Measurements from ENCODE around the gene APBB2. TPM values are rescaled to one million over a fixed set of nuclear protein-coding genes. Genes with fewer than 3 reads are reported as not detected.

APBB2 gene
- total and polyA plus RNA-seq, 2 experiments from 2014 or later = 24.1 to 61.0 TPM

DNA sequence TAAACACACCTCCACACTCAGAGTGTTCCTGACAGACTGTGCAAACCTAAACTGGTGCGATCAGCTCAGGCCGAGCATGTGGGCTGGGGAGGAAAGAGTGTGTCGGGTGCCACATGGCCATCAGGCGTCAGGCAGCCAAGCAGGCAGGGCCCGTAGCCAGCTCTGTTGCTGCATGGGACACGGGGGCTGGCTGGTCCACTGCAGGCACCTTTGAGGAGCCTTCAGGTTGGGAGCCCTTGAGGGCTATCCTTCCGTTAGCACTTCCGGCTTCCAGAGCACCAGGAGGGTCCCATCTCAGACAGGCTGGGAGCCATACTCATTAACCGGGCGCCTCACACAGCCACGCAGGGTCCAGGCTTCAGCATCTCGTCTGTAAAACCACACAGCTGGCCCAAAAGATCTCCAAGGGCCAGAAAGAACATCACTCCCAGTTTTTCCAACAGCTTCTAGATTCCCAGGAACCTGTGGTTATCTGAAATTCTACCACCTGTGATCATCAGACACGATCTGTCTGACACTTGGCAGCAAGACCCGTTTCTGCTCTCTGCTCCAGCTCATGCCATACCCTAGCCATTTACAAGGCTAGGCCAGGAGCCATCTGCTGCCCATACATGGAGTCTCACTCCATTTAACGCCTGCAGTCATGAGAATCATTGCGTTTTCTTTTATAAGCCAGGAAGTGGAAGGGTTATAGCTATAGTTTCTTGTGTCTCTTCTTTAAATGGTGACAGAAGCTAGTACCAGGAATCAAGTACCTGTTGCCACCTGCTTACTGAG lies 377.1 kb downstream of the APBB2 start:
- Histone ChIP-seq H4K20me1 (ENCODE audit: insufficient read depth) (no peaks in the 10 kb centered on the region), H3F3A (ENCODE audit: insufficient read depth) (no peaks in the 10 kb centered on the region), H3K27me3 (replicated peaks; ENCODE audit: insufficient read depth) (no peaks in the 10 kb centered on the region), H3K4me1 (ENCODE audit: insufficient read depth) (peaks cover 3% of the 10 kb centered on the region; the same call in 1 of the 2 replicates), H3K9ac (no peak overlapping the region), H3K27ac (no peak overlapping the region), H3K4me3 (no peak overlapping the region), H3K79me2 (ENCODE audit: insufficient read depth) (no peaks in the 10 kb centered on the region), H3K9me3 (ENCODE audit: low read depth) (no peaks in the 10 kb centered on the region), H3K9me2 (ENCODE audit: insufficient read depth) (no peaks in the 10 kb centered on the region), H2AFZ (no peak overlapping the region), H3K36me3 (ENCODE audit: low read depth) (no peaks in the 10 kb centered on the region; the same call in 1 of the 2 replicates), H3K4me2 (ENCODE audit: unreplicated experiment) (no peak overlapping the region)
- WGBS, 2 experiments (ENCODE audit: low coverage in 1 of 2, low lambda C conversion rate in 2 of 2, missing lambda C conversion rate in 2 of 2) = 84 to 86% methylated on average over 15 to 16 of the region's 16 CpGs
- in situ Hi-C loops (cut with MboI) = no loop called here
- no peak for DNase-seq
- TF ChIP-seq EZH2 (IDR thresholded peaks at IDR 0.05; ENCODE audit: insufficient read depth, poor library complexity, severe bottlenecking) (no peak), EZH2phosphoT487 (IDR thresholded peaks at IDR 0.05; ENCODE audit: insufficient read depth, low read depth) (no peak)

- no peaks in the 10 kb centered on the region for H4K20me1 ChIP-seq (ENCODE audit: insufficient read depth)
- WGBS, 2 experiments (ENCODE audit: low coverage in 1 of 2, low lambda C conversion rate in 2 of 2, missing lambda C conversion rate in 2 of 2) = 97 to 98% methylated on average over 11 of the region's 11 CpGs
- in situ Hi-C loops (cut with MboI) = no loop called here
These were observed 381.1 kb downstream of the APBB2 start for GRCh38 chr4:40833212-40833611.

DNA sequence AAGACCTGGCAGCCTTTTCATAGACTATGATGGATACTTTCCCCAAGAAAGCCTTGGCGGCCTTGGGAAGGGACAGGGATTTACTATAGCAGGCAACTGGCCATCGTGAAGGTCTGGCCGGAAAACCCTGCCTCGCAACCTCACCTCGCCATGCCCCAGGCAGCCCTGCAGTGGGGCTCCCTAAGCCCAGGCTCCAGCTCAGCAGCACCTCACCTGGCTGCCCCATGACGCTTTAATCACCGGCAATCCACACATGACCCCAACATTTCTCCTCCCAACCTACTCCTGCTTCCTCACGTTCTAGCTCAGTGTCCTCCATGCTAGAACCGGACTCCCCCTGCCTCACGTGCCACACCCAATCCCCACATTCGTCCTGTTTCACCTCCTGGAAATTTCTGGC lies 382.2 kb downstream of the APBB2 start:
- Histone ChIP-seq H4K20me1 (ENCODE audit: insufficient read depth) (no peaks in the 10 kb centered on the region), H3K36me3 (ENCODE audit: low read depth) (no peaks in the 10 kb centered on the region; the same call in 1 of the 2 replicates), H3K4me2 (ENCODE audit: unreplicated experiment) (no peak overlapping the region), H3K4me1 (ENCODE audit: insufficient read depth) (no peaks in the 10 kb centered on the region), H3F3A (ENCODE audit: insufficient read depth) (no peaks in the 10 kb centered on the region), H3K9me2 (ENCODE audit: insufficient read depth) (no peaks in the 10 kb centered on the region), H3K27ac (no peak overlapping the region), H2AFZ (no peak overlapping the region), H3K79me2 (ENCODE audit: insufficient read depth) (no peaks in the 10 kb centered on the region), H3K27me3 (replicated peaks; ENCODE audit: insufficient read depth) (no peaks in the 10 kb centered on the region), H3K9ac (no peak overlapping the region), H3K9me3 (ENCODE audit: low read depth) (no peaks in the 10 kb centered on the region), H3K4me3 (no peak overlapping the region)
- WGBS, 2 experiments (ENCODE audit: low coverage in 1 of 2, low lambda C conversion rate in 2 of 2, missing lambda C conversion rate in 2 of 2) = 87 to 91% methylated on average over 11 of the region's 11 CpGs
- no peak for DNase-seq
- in situ Hi-C loops (cut with MboI) = no loop called here
- no peak for TF ChIP-seq EZH2 (IDR thresholded peaks at IDR 0.05; ENCODE audit: insufficient read depth, poor library complexity, severe bottlenecking)

More at GRCh38 chr4:40833212-40833611, 381.1 kb downstream of the APBB2 start:
- TF ChIP-seq EZH2 (IDR thresholded peaks at IDR 0.05; ENCODE audit: insufficient read depth, poor library complexity, severe bottlenecking) (no peak), EZH2phosphoT487 (IDR thresholded peaks at IDR 0.05; ENCODE audit: insufficient read depth, low read depth) (no peak)
- no peak for DNase-seq
- Histone ChIP-seq H3F3A (ENCODE audit: insufficient read depth) (no peaks in the 10 kb centered on the region), H3K79me2 (ENCODE audit: insufficient read depth) (no peaks in the 10 kb centered on the region), H3K4me2 (ENCODE audit: unreplicated experiment) (no peak overlapping the region), H3K9me3 (ENCODE audit: low read depth) (no peaks in the 10 kb centered on the region), H3K9ac (no peak overlapping the region), H3K4me3 (no peak overlapping the region), H3K4me1 (ENCODE audit: insufficient read depth) (no peaks in the 10 kb centered on the region), H2AFZ (no peak overlapping the region), H3K27ac (no peak overlapping the region), H3K36me3 (ENCODE audit: low read depth) (no peaks in the 10 kb centered on the region; the same call in 1 of the 2 replicates), H3K9me2 (ENCODE audit: insufficient read depth) (no peaks in the 10 kb centered on the region), H3K27me3 (replicated peaks; ENCODE audit: insufficient read depth) (no peaks in the 10 kb centered on the region)

DNA sequence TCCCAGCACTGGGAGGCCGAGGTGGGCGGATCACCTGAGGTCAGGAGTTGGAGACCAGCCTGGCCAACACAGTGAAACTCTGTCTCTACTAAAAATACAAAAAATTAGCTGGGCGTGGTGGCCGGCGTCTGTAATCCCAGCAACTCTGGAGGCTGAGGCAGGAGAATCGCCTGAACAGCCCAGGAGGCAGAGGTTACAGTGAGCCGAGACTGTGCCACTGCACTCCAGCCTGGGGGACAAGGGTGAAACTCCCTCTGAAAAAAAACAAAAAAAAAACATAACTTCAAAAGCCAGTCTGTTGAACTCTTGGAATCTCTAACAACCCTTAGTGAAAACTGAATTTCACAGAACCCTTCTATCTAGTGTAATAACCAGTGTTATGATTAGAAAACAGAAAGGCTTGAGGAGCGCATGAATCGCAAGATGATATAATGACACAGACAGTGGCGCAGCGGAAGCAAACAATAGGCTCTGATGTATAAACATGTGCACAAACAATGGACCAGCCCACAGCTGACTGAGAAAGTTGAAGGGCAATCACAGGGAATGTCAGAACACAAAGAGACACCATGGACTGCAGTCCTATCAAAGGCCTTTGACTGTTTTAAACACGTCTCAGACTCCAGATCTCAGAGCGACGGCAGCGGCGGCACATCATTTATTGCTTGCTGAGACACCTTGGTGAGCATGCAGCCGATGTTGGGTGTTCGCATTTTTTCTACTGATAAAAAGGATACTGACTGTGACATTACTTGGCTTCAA lies 383.0 kb downstream of the APBB2 start:
- in situ Hi-C loops (cut with MboI) = no loop called here
- Histone ChIP-seq H3K4me2 (ENCODE audit: unreplicated experiment) (no peak overlapping the region), H3K9me3 (ENCODE audit: low read depth) (no peaks in the 10 kb centered on the region), H3K9me2 (ENCODE audit: insufficient read depth) (no peaks in the 10 kb centered on the region), H3K4me3 (no peak overlapping the region), H3K79me2 (ENCODE audit: insufficient read depth) (no peaks in the 10 kb centered on the region), H3K27ac (no peak overlapping the region), H3F3A (ENCODE audit: insufficient read depth) (no peaks in the 10 kb centered on the region), H3K4me1 (ENCODE audit: insufficient read depth) (no peaks in the 10 kb centered on the region), H3K36me3 (ENCODE audit: low read depth) (no peaks in the 10 kb centered on the region; the same call in 1 of the 2 replicates), H4K20me1 (ENCODE audit: insufficient read depth) (no peaks in the 10 kb centered on the region), H2AFZ (no peak overlapping the region), H3K9ac (no peak overlapping the region), H3K27me3 (replicated peaks; ENCODE audit: insufficient read depth) (no peaks in the 10 kb centered on the region)
- no peak for TF ChIP-seq EZH2phosphoT487 (IDR thresholded peaks at IDR 0.05; ENCODE audit: insufficient read depth, low read depth)
- TF ChIP-seq EZH2 (IDR thresholded peaks at IDR 0.05; ENCODE audit: insufficient read depth, poor library complexity, severe bottlenecking) = no peak
- 93 to 94% methylated on average over 18 of the region's 18 CpGs for WGBS, 2 experiments (ENCODE audit: low coverage in 1 of 2, low lambda C conversion rate in 2 of 2, missing lambda C conversion rate in 2 of 2)
- DNase-seq = no peak
